Suprapubic skin (tissue), 4 donors: ENCODE measurements around the gene PLEKHG4. TPM values are rescaled to one million over a fixed set of nuclear protein-coding genes. Genes with fewer than 3 reads are reported as not detected.

Experiments
- DNase-seq, 2 donors: peaks; one replicate each; pipeline ENCODE4 v3.0.0-alpha.2; 2019; ENCODE audit warnings: low spot score in 2 of 2
- H3K27ac ChIP-seq: fragments of 200-600 bp; sonication (generic); one replicate; pipeline ENCODE4 v1.5.1; 2019
- H3K27me3 ChIP-seq: fragments of 200-600 bp; sonication (generic); one replicate; pipeline ENCODE4 v1.5.1; 2019
- H3K36me3 ChIP-seq: fragments of 200-600 bp; sonication (generic); one replicate; pipeline ENCODE4 v1.5.1; 2019
- H3K4me1 ChIP-seq: fragments of 200-600 bp; sonication (generic); one replicate; pipeline ENCODE4 v1.5.1; 2019
- H3K4me3 ChIP-seq: fragments of 200-600 bp; sonication (generic); one replicate; pipeline ENCODE4 v1.5.1; 2019; ENCODE audit warnings: mild to moderate bottlenecking
- H3K9me3 ChIP-seq: fragments of 200-600 bp; sonication (generic); one replicate; pipeline ENCODE4 v1.5.1; 2019
- EP300 ChIP-seq: sonication (generic); formaldehyde crosslinking; IDR thresholded peaks from one replicate; pipeline ENCODE4 v1.6.1; 2017; ENCODE audit warnings: antibody characterized with exemption
- POLR2A ChIP-seq, 2 donors: fragments of 450-650 bp; IDR thresholded peaks; one replicate each; pipeline ENCODE4 v1.6.1; 2017; ENCODE audit warnings: antibody characterized with exemption in 2 of 2, mild to moderate bottlenecking in 2 of 2, moderate library complexity in 2 of 2
- POLR2AphosphoS5 ChIP-seq, 3 donors: sonication (generic); formaldehyde crosslinking; IDR thresholded peaks; one replicate each; pipeline ENCODE4 v1.6.1; 2017; ENCODE audit warnings: antibody characterized with exemption in 3 of 3
- WGBS: methylation state at CpG from one replicate; pipeline ENCODE4 v1.1.5; 2018; 5-methylcytosine and 5-hydroxymethylcytosine counted together
- total RNA-seq, 4 donors: library from RNA; depleted of rRNA; stranded (reverse); fragments of >200 nt; gene quantifications; one replicate each; pipeline ENCODE4 v1.1.0, GENCODE V29; 2016
- TF ChIP-seq, protein P1 (sequence below), 2 donors: fragments of 200-600 bp in 1 of 2; fragments of 450-650 bp in 1 of 2; sonication (generic) in 1 of 2; IDR thresholded peaks; one replicate each; pipeline ENCODE4 v1.5.1; 2016 to 2019; ENCODE audit warnings: antibody characterized with exemption in 2 of 2, mild to moderate bottlenecking in 1 of 2, moderate library complexity in 1 of 2

The PLEKHG4 gene
- total RNA-seq, 4 donors from 2014 or later, result 13.8 to 36.8 (median 26.9) TPM

DNA sequence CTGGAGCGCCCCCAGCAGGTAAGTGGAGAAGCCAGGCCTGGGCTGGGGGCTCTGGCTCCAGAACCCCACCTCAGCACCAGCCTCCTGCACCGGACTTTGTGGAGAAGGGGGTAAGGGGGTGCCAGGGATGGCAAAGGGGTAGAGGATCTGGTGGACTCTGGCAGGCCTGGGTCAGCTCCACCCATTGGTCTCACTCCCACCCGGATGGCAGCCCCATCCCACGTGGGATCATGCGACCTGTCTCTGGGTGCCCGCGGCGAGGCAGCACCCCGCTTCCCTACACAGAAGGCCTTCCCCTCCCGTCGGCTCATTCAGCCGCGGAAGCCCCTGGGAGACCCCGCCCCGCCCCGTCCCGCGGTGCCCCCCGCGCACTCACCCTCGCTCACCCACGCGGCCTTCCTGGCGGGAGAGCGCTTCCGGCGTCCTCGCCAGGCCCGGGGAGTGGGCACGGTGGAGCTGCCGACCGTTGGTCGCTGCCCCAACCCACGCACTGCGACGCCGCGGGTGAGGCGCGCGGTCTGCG, 498 bp upstream of the PLEKHG4 start:
- no peaks in the 10 kb centered on the region for H3K9me3 ChIP-seq
- TF ChIP-seq POLR2AphosphoS5 (IDR thresholded peaks at IDR 0.05), result no peak
- TF ChIP-seq, protein P1, sequence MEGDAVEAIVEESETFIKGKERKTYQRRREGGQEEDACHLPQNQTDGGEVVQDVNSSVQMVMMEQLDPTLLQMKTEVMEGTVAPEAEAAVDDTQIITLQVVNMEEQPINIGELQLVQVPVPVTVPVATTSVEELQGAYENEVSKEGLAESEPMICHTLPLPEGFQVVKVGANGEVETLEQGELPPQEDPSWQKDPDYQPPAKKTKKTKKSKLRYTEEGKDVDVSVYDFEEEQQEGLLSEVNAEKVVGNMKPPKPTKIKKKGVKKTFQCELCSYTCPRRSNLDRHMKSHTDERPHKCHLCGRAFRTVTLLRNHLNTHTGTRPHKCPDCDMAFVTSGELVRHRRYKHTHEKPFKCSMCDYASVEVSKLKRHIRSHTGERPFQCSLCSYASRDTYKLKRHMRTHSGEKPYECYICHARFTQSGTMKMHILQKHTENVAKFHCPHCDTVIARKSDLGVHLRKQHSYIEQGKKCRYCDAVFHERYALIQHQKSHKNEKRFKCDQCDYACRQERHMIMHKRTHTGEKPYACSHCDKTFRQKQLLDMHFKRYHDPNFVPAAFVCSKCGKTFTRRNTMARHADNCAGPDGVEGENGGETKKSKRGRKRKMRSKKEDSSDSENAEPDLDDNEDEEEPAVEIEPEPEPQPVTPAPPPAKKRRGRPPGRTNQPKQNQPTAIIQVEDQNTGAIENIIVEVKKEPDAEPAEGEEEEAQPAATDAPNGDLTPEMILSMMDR (IDR thresholded peaks at IDR 0.05), result no peak
- no peak for TF ChIP-seq EP300
- TF ChIP-seq POLR2A (IDR thresholded peaks at IDR 0.05), result no peak
- peak overlapping the region; percentile 74 for H3K4me3 ChIP-seq
- no peaks in the 10 kb centered on the region for H3K27me3 ChIP-seq
- H3K4me1 ChIP-seq, result peaks cover 36% of the 10 kb centered on the region
- H3K36me3 ChIP-seq, result peaks cover 17% of the 10 kb centered on the region
- no peak for DNase-seq
- WGBS, result 0% methylated on average over 1 of the region's 42 CpGs
- peak overlapping the region; percentile 79 for H3K27ac ChIP-seq

DNA sequence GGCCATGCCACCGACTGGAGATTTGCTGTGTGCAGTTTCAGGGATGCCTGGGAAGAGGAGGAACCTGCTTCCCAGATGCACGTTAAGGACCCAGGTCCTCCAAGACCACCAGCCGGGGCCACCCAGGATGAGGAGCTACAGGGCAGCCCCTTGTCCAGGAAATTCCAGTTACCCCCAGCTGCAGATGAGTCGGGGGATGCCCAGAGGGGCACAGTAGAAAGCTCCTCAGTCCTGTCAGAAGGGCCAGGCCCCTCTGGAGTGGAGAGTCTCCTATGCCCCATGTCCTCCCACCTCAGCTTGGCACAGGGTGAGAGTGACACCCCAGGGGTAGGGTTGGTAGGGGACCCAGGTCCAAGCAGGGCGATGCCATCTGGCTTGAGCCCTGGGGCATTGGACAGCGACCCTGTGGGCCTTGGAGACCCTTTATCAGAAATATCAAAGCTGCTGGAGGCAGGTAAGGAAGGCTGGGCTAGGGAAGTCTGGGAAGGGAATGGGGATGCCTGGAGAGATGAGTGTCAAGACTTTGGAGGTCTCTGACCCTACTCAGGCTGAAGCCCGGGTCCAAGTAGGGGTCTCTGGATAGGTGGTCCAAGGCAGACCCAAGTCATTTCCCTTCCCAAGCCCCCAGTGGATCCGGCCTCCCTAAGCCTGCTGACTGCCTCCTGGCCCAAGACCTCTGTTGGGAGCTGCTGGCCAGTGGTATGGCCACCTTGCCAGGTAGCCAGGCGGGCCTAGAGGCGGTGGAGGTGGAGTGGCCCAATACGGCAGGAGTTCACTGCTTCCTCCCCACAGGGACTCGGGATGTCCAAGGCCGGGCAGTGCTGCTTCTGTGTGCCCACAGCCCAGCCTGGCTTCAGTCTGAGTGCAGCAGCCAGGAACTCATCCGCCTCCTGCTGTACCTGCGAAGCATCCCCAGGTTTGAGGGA, 1.0 kb downstream of the PLEKHG4 start:
- peaks cover 36% of the 10 kb centered on the region for H3K4me1 ChIP-seq
- TF ChIP-seq POLR2A (IDR thresholded peaks at IDR 0.05), result no peak
- TF ChIP-seq, protein P1 (IDR thresholded peaks at IDR 0.05), result no peak
- TF ChIP-seq EP300, result no peak
- TF ChIP-seq POLR2AphosphoS5 (IDR thresholded peaks at IDR 0.05), result no peak
- peaks cover 16% of the 10 kb centered on the region for H3K36me3 ChIP-seq
- H3K27me3 ChIP-seq, result no peaks in the 10 kb centered on the region
- WGBS, result 92% methylated on average over 10 of the region's 15 CpGs
- DNase-seq, result no peak
- peak overlapping the region; percentile 74 for H3K4me3 ChIP-seq
- H3K27ac ChIP-seq, result no peak overlapping the region
- H3K9me3 ChIP-seq, result no peaks in the 10 kb centered on the region

DNA sequence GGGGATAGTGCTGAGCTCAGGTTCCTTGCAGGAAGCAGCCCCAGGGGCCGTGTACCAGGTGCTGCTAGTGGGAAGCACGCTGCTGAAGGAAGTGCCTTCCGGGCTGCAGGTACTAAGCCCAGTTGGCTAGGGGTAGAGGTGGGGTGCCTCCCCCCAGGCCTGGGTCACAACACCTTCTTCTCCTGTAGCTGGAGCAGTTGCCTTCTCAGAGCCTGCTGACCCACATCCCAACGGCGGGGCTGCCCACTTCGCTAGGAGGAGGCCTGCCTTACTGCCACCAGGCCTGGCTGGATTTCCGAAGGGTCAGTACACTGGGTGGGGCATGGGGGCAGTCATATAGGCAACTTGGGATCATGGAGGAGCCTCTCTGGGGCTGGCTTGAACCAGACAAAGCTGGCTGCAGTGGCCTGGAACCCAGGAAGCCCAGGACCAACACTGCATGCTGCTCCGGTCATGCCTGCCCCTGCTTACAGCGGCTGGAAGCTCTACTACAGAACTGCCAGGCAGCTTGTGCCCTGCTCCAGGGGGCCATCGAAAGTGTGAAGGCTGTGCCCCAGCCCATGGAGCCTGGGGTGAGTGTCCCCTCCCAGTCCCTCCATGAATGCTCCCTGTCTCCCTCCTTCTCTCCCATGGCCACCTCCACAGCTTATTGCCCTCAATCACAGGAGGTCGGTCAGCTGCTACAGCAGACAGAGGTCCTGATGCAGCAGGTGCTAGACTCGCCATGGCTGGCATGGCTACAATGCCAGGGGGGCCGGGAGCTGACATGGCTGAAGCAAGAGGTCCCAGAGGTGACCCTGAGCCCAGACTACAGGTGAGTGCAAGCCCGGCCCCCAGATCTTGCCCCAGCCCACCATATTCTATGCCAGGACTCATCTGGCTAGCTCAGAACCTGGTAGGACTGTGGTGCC, 2.5 kb downstream of the PLEKHG4 start:
- H3K36me3 ChIP-seq, result peaks cover 15% of the 10 kb centered on the region
- DNase-seq, result no peak
- no peaks in the 10 kb centered on the region for H3K9me3 ChIP-seq
- TF ChIP-seq EP300 (no peak), POLR2A (IDR thresholded peaks at IDR 0.05) (no peak), POLR2AphosphoS5 (IDR thresholded peaks at IDR 0.05) (no peak)
- TF ChIP-seq, protein P1 (IDR thresholded peaks at IDR 0.05), result no peak
- H3K4me3 ChIP-seq, result no peak overlapping the region
- WGBS, result 96% methylated on average over 10 of the region's 14 CpGs
- H3K27ac ChIP-seq, result no peak overlapping the region
- H3K4me1 ChIP-seq, result peaks cover 33% of the 10 kb centered on the region
- no peaks in the 10 kb centered on the region for H3K27me3 ChIP-seq

DNA sequence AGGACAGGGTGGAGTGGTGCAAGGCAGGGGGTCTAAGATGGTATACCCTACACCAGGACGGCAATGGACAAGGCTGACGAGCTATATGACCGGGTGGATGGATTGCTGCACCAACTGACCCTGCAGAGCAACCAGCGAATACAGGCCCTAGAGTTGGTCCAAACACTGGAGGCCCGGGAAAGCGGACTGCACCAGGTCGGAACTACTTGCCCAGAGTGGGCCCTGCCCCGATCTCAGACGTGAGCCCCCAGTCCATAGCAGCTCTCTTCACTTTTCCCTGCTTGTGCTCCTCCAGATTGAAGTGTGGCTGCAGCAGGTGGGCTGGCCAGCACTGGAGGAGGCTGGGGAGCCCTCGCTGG, 3.1 kb downstream of the PLEKHG4 start:
- H3K27ac ChIP-seq, result no peak overlapping the region
- TF ChIP-seq POLR2AphosphoS5 (IDR thresholded peaks at IDR 0.05) (no peak), POLR2A (IDR thresholded peaks at IDR 0.05) (no peak), EP300 (no peak)
- TF ChIP-seq, protein P1 (IDR thresholded peaks at IDR 0.05), result no peak

More for the DNA sequence above, 3.1 kb downstream of the PLEKHG4 start:
- Histone ChIP-seq H3K36me3 (peaks cover 22% of the 10 kb centered on the region), H3K4me1 (peaks cover 28% of the 10 kb centered on the region), H3K4me3 (no peak overlapping the region), H3K9me3 (no peaks in the 10 kb centered on the region), H3K27me3 (no peaks in the 10 kb centered on the region)
- 94% methylated on average over 6 of the region's 10 CpGs for WGBS
- no peak for DNase-seq
